Adrenal gland (tissue), 19 donors: ENCODE measurements around the gene SYNPO2. TPM values are rescaled to one million over a fixed set of nuclear protein-coding genes. Genes with fewer than 3 reads are reported as not detected.

Experiments
- DNase-seq, 7 donors: peaks; one replicate each; pipeline ENCODE4 v3.0.0-alpha.2; 2019 to 2020
- H3K27ac ChIP-seq, 5 donors: fragments of 200-600 bp; sonication (generic) in 4 of 5; 1 replicate in 3 of 5; 2 replicates in 2 of 5; pipeline versions ENCODE4 v1.5.1 to v1.8.0; 2016 to 2020; ENCODE audit warnings: mild to moderate bottlenecking in 1 of 5
- H3K27me3 ChIP-seq: fragments of 200-600 bp; 2 replicates; pipeline ENCODE4 v1.8.0; 2021
- H3K36me3 ChIP-seq, 2 donors: fragments of 200-600 bp; replicated peaks in 1 of 2; 1 replicate in 1 of 2; 2 replicates in 1 of 2; pipeline versions ENCODE4 v1.5.1 to v1.8.0; 2018 to 2022
- H3K4me1 ChIP-seq, 2 donors: fragments of 200-600 bp; replicated peaks in 1 of 2; 1 replicate in 1 of 2; 2 replicates in 1 of 2; pipeline versions ENCODE4 v1.5.1 to v1.8.0; 2018 to 2021
- H3K4me3 ChIP-seq, 4 donors: fragments of 200-600 bp; sonication (generic) in 3 of 4; one replicate each; pipeline ENCODE4 v1.5.1; 2016 to 2018
- H3K9me3 ChIP-seq, 3 donors: fragments of 200-600 bp; sonication (generic) in 1 of 3; replicated peaks in 1 of 3; 1 replicate in 2 of 3; 2 replicates in 1 of 3; pipeline versions ENCODE4 v1.5.1 to v1.8.0; 2016 to 2021
- CTCF ChIP-seq, 6 experiments: fragments of 450-650 bp in 4 of 6; fragments of 200-600 bp in 2 of 6; sonication (generic) in 1 of 6; IDR thresholded peaks; 1 replicate in 5 of 6; 2 replicates in 1 of 6; pipeline versions ENCODE4 v1.5.1 to v1.8.0; 2016 to 2021; ENCODE audit warnings: antibody characterized with exemption in 6 of 6, mild to moderate bottlenecking in 2 of 6, moderate library complexity in 1 of 6
- POLR2A ChIP-seq, 2 donors: fragments of 450-650 bp; IDR thresholded peaks; one replicate each; pipeline ENCODE4 v1.6.1; 2017; ENCODE audit warnings: antibody characterized with exemption in 2 of 2, mild to moderate bottlenecking in 2 of 2, moderate library complexity in 1 of 2
- WGBS, 4 donors: extraction: QIAGEN DNeasy Blood & Tissue Kit in 2 of 4; methylation state at CpG; one replicate each; pipeline versions ENCODE4 v1.1.5 to v1.1.7; 2013 to 2017; 5-methylcytosine and 5-hydroxymethylcytosine counted together
- intact Hi-C, 2 donors: fragments of 100-400 bp; cut with DNase I; formaldehyde crosslinking; loops; one replicate each; pipeline versions ENCODE4 v1.14.1 to v1.15.0; 2022 to 2023
- long read RNA-seq, 10 donors: library from polyadenylated mRNA in 3 of 10; unstranded in 2 of 10; stranded (forward) in 1 of 10; transcript quantifications; one replicate each; pipeline ENCODE4 v2.0.0 and lab custom pipeline, GENCODE V29; 2021 to 2026
- polyA plus RNA-seq, 3 donors: library from polyadenylated mRNA; stranded (reverse); fragments of 200-250 nt in 2 of 3; fragments of 350-450 nt in 1 of 3; fragmentation: Illumina TruSeq in 1 of 3; extraction: RNeasy Lipid Tissue Mini Kit (QIAGEN cat#74804) in 1 of 3; gene quantifications; one replicate each; pipeline ENCODE4 v1.2.3, GENCODE V29; 2013 to 2014
- total RNA-seq, 9 donors: library from RNA; depleted of rRNA in 4 of 9; stranded (reverse); fragments of >200 nt in 4 of 9; fragments of 120-200 nt in 1 of 9; fragmentation: NEBNext Ultra II Directional in 1 of 9; extraction: Animal tissue kit (Norgen Biotek cat#: 25700) in 1 of 9; gene quantifications; one replicate each; pipeline versions ENCODE4 v1.1.0 to v1.2.4, GENCODE V29; 2013 to 2023
- donor health status: healthy with polysubstance abuse.
- donor health status: Bipolar disorder and iron deficiency.
- donor health status: DM: yes; HTN: yes; CAD: no.
- donor health status: DM: no; HTN: no; CAD: no.
- donor health status: DM: no; HTN: no; CAD: no.
- donor health status: DM: yes; HTN: yes; CAD: no.

The SYNPO2 gene
- total RNA-seq: 10 to 100 TPM in 8 of 9 donors, 1 to 10 TPM in 1; 4.5 to 49.0 (median 28.3) TPM
- 10 to 100 TPM in 2 of 3 donors, 1 to 10 TPM in 1; 8.5 to 15.0 (median 12.1) TPM for polyA plus RNA-seq
- long read RNA-seq, donor 1: 0 reads
- long read RNA-seq, donor 2: 0 reads
- long read RNA-seq, donor 3: 0 reads
- long read RNA-seq, donor 4, partial matches to known transcripts: 0 of 4 reads
- long read RNA-seq, donor 4, other reads (novel, unspliced or antisense): 4 of 4 reads
- long read RNA-seq, donor 5, full-length matches to known transcripts: 3 of 6 reads
- long read RNA-seq, donor 5, partial matches to known transcripts: 1 of 6 reads
- long read RNA-seq, donor 5, other reads (novel, unspliced or antisense): 2 of 6 reads
- long read RNA-seq, donor 6, full-length matches to known transcripts: 1 of 16 reads
- long read RNA-seq, donor 6, partial matches to known transcripts: 1 of 16 reads
- long read RNA-seq, donor 6, other reads (novel, unspliced or antisense): 14 of 16 reads
- long read RNA-seq, donor 7: 0 reads
- long read RNA-seq, donor 8: 0 reads
- long read RNA-seq, donor 9: 0 reads
- long read RNA-seq, donor 10, full-length matches to known transcripts: 3 of 3 reads
- long read RNA-seq, donor 10, partial matches to known transcripts: 0 of 3 reads
- long read RNA-seq, donor 10, other reads (novel, unspliced or antisense): 0 of 3 reads

- H3K27ac ChIP-seq: peak within 1 kb of the TSS in 2 of 5 donors; percentile 52 to 70
- peak within 1 kb of the TSS in 1 of 4 donors; percentile 59 for H3K4me3 ChIP-seq
- no peaks in the 10 kb centered on the region for H3K36me3 ChIP-seq
- TF ChIP-seq POLR2A (IDR thresholded peaks at IDR 0.05) (peak; percentile 43 to 59), CTCF (IDR thresholded peaks at IDR 0.05) (no peak)
- peak; percentile 51 to 89 (median 57) for DNase-seq
- H3K9me3 ChIP-seq: no peaks in the 10 kb centered on the region
- H3K4me1 ChIP-seq: peaks cover 8% of the 10 kb centered on the region in 2 donors
- no peaks in the 10 kb centered on the region for H3K27me3 ChIP-seq
- intact Hi-C loops: loop anchor here in 1 of 2 donors (10.0 kb wide), 1 partner anchor 114 kb away; no protein-coding TSS in a partner anchor
- 3 to 6% (median 4%) methylated on average over 29 of the region's 29 CpGs for WGBS, 4 donors
These were observed at the start of gene SYNPO2 for GRCh38 chr4:118888666-118889311. Gene SYNPO2, plus strand, starts transcription at chr4:118888854. Its CDS starts 183 bp downstream, at chr4:118889037.

- TF ChIP-seq POLR2A (IDR thresholded peaks at IDR 0.05): no peak
- no peak for TF ChIP-seq CTCF (IDR thresholded peaks at IDR 0.05)
- Histone ChIP-seq H3K4me3 (no peak overlapping the region), H3K9me3 (no peaks in the 10 kb centered on the region), H3K36me3 (no peaks in the 10 kb centered on the region), H3K27me3 (no peaks in the 10 kb centered on the region), H3K27ac (no peak overlapping the region), H3K4me1 (peaks cover 0 to 6% of the 10 kb centered on the region in 2 donors)
- no peak for DNase-seq
- intact Hi-C loops: no loop called here
- 52 to 67% (median 58%) methylated on average over 3 of the region's 3 CpGs for WGBS, 4 donors
These were observed 49.3 kb upstream of the SYNPO2 start for GRCh38 chr4:118839221-118839927.

- no peaks in the 10 kb centered on the region for H3K9me3 ChIP-seq
- 39 to 81% (median 64%) methylated on average over 3 of the region's 3 CpGs for WGBS, 4 donors
- H3K4me1 ChIP-seq: no peaks in the 10 kb centered on the region
- intact Hi-C loops: no loop called here
- no peak overlapping the region for H3K27ac ChIP-seq
- TF ChIP-seq POLR2A (IDR thresholded peaks at IDR 0.05) (no peak), CTCF (IDR thresholded peaks at IDR 0.05) (no peak)
- no peaks in the 10 kb centered on the region for H3K27me3 ChIP-seq
- H3K36me3 ChIP-seq: no peaks in the 10 kb centered on the region
- H3K4me3 ChIP-seq: no peak overlapping the region
- DNase-seq: no peak
These were observed 46.6 kb upstream of the SYNPO2 start for GRCh38 chr4:118842055-118842454.
